ENCODE measurements around the gene MSL2. TPM values are rescaled to one million over a fixed set of nuclear protein-coding genes. Genes with fewer than 3 reads are reported as not detected.

MSL2 gene
- total and polyA plus RNA-seq, 3 donors from 2014 or later, result 33.9 to 56.9 (median 48.7) TPM

- intact Hi-C loops (cut with DNase I; ENCODE audit: low total_unique reads), result no loop called here
- H3K27me3 ChIP-seq, result no peaks in the 10 kb centered on the region
- H3K36me3 ChIP-seq (ENCODE audit: low read depth, missing control alignments), result no peaks in the 10 kb centered on the region
- peak overlapping the region; percentile 19 to 31 for H3K27ac ChIP-seq
- H3K4me1 ChIP-seq, result peaks cover 45% of the 10 kb centered on the region
- no peak for DNase-seq
- H3K4me3 ChIP-seq, result no peak overlapping the region
- no peaks in the 10 kb centered on the region for H3K9me3 ChIP-seq
- TF ChIP-seq, protein P1, sequence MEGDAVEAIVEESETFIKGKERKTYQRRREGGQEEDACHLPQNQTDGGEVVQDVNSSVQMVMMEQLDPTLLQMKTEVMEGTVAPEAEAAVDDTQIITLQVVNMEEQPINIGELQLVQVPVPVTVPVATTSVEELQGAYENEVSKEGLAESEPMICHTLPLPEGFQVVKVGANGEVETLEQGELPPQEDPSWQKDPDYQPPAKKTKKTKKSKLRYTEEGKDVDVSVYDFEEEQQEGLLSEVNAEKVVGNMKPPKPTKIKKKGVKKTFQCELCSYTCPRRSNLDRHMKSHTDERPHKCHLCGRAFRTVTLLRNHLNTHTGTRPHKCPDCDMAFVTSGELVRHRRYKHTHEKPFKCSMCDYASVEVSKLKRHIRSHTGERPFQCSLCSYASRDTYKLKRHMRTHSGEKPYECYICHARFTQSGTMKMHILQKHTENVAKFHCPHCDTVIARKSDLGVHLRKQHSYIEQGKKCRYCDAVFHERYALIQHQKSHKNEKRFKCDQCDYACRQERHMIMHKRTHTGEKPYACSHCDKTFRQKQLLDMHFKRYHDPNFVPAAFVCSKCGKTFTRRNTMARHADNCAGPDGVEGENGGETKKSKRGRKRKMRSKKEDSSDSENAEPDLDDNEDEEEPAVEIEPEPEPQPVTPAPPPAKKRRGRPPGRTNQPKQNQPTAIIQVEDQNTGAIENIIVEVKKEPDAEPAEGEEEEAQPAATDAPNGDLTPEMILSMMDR (IDR thresholded peaks at IDR 0.05), result no peak
- no peak for TF ChIP-seq POLR2A (IDR thresholded peaks at IDR 0.05)
- 63 to 80% methylated on average over 4 of the region's 4 CpGs for WGBS, 2 donors
Observed at GRCh38 chr3:136187868-136188267, 8.3 kb downstream of the MSL2 start.

DNA sequence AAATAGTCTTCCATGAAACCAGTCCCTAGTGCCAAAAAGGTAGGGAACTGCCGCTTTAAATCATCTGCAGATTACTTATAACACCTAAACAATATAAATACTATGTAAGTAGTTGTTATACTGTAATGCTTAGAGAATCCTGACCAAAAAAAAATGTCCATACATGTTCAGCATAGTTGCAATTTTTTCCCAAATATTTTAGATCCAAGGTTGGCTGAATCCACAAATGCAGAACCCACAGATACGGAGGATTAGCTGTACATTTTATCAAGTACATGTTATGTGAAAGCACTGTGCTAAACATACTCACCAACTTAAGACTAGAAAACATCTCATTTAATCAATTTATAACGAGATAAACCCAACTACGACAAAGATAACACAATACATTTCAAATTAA, 9.3 kb downstream of the MSL2 start:
- Histone ChIP-seq H3K27me3 (no peaks in the 10 kb centered on the region), H3K9me3 (no peaks in the 10 kb centered on the region), H3K4me3 (no peak overlapping the region), H3K27ac (no peak overlapping the region), H3K36me3 (ENCODE audit: low read depth, missing control alignments) (no peaks in the 10 kb centered on the region), H3K4me1 (peaks cover 49% of the 10 kb centered on the region)
- intact Hi-C loops (cut with DNase I; ENCODE audit: low total_unique reads), result no loop called here
- TF ChIP-seq POLR2A (IDR thresholded peaks at IDR 0.05), result no peak
- TF ChIP-seq, protein P1 (IDR thresholded peaks at IDR 0.05), result no peak
- no peak for DNase-seq
- 52 to 64% methylated on average over 4 of the region's 4 CpGs for WGBS, 2 donors

GRCh38 chr3:136186344-136186743, 9.8 kb downstream of the MSL2 start:
- intact Hi-C loops (cut with DNase I; ENCODE audit: low total_unique reads), result no loop called here
- H3K27ac ChIP-seq, result no peak overlapping the region
- H3K9me3 ChIP-seq, result no peaks in the 10 kb centered on the region
- TF ChIP-seq, protein P1 (IDR thresholded peaks at IDR 0.05), result no peak
- TF ChIP-seq POLR2A (IDR thresholded peaks at IDR 0.05), result no peak
- H3K36me3 ChIP-seq (ENCODE audit: low read depth, missing control alignments), result no peaks in the 10 kb centered on the region
- no peaks in the 10 kb centered on the region for H3K27me3 ChIP-seq
- WGBS, 2 donors, result 81 to 83% methylated on average over 2 to 3 of the region's 3 CpGs
- H3K4me1 ChIP-seq, result peaks cover 48% of the 10 kb centered on the region
- no peak overlapping the region for H3K4me3 ChIP-seq
- DNase-seq, result no peak

DNA sequence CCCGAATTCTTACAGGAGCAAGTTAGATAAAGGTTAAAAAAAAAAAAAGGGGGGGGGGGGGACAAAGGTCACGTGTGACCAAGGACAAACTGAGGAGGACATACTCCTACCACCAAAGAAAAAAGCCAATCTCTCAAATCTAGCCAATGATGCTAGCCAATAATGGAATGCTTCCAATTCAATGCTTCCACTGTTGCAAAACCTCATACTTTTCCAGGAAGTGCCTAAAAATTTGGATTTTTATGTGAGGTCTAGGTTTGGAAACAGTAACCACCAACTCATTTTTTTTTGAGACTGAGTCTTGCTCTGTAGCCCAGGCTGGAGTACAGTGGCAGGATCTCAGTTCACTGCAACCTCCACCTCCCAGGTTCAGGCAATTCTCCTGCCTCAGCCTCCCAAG, 11.4 kb downstream of the MSL2 start:
- TF ChIP-seq, protein P1 (IDR thresholded peaks at IDR 0.05), result no peak
- no peak for TF ChIP-seq POLR2A (IDR thresholded peaks at IDR 0.05)
- H3K36me3 ChIP-seq (ENCODE audit: low read depth, missing control alignments), result no peaks in the 10 kb centered on the region
- intact Hi-C loops (cut with DNase I; ENCODE audit: low total_unique reads), result no loop called here
- H3K27me3 ChIP-seq, result no peaks in the 10 kb centered on the region
- no peak overlapping the region for H3K4me3 ChIP-seq
- no peaks in the 10 kb centered on the region for H3K9me3 ChIP-seq
- 19 to 34% methylated on average over 2 of the region's 2 CpGs for WGBS, 2 donors
- peaks cover 35% of the 10 kb centered on the region for H3K4me1 ChIP-seq
- H3K27ac ChIP-seq, result no peak overlapping the region
- DNase-seq, result no peak

- Histone ChIP-seq H3K27me3 (no peaks in the 10 kb centered on the region), H3K36me3 (ENCODE audit: low read depth, missing control alignments) (no peaks in the 10 kb centered on the region), H3K9me3 (no peaks in the 10 kb centered on the region), H3K27ac (no peak overlapping the region), H3K4me1 (peaks cover 24% of the 10 kb centered on the region), H3K4me3 (no peak overlapping the region)
- WGBS, 2 donors, result 85 to 93% methylated on average over 8 of the region's 8 CpGs
- DNase-seq, result no peak
- intact Hi-C loops (cut with DNase I; ENCODE audit: low total_unique reads), result no loop called here
- TF ChIP-seq POLR2A (IDR thresholded peaks at IDR 0.05), result no peak
- TF ChIP-seq, protein P1 (IDR thresholded peaks at IDR 0.05), result no peak
Observed at GRCh38 chr3:136181741-136182140, 14.4 kb downstream of the MSL2 start.

All from testis (tissue), 3 donors.